Forelimb muscle (tissue), 1 donor: ENCODE results near the gene GCC1. TPM values are rescaled to one million over a fixed set of nuclear protein-coding genes. Genes with fewer than 3 reads are reported as not detected.
"Not testable (repeated sequence)": the region's sequence is repeated elsewhere in the genome, so short reads cannot be mapped to it uniquely, and the experiment has no call there.

Source experiments
- DNase-seq: peaks from one replicate; pipeline ENCODE4 v3.0.0-alpha.2; 2013; ENCODE audit warnings: low read depth
- polyA plus RNA-seq: library from polyadenylated mRNA; unstranded; fragments of 120-200 nt; gene quantifications from one replicate; pipeline ENCODE4 v1.2.1, GENCODE V29; 2013; ENCODE audit not compliant: insufficient read length

Gene GCC1
- polyA plus RNA-seq, 1 donor, result 7.8 TPM

DNA sequence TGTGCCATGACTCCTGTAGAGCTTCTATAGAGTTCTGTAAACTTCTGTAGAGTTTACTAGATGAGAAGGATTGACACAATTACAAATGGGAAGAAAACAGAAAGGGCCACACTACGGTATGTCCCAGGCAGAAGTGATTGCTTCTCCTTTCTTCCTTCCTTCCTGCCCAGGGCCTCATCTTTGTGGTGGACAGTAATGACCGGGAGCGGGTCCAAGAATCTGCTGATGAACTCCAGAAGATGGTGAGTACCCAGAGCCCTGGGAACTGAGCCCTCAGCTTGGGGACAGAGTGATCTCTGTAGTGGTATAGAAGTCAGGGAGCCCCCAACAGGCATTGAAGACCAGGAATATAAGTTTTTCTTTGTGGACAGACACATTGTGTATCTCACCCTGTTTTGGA is 4.5 kb upstream of the GCC1 start:
- DNase-seq, result no peak

- no peak for DNase-seq
These were observed 3.5 kb upstream of the GCC1 start for GRCh38 chr7:127588697-127589482.

DNA sequence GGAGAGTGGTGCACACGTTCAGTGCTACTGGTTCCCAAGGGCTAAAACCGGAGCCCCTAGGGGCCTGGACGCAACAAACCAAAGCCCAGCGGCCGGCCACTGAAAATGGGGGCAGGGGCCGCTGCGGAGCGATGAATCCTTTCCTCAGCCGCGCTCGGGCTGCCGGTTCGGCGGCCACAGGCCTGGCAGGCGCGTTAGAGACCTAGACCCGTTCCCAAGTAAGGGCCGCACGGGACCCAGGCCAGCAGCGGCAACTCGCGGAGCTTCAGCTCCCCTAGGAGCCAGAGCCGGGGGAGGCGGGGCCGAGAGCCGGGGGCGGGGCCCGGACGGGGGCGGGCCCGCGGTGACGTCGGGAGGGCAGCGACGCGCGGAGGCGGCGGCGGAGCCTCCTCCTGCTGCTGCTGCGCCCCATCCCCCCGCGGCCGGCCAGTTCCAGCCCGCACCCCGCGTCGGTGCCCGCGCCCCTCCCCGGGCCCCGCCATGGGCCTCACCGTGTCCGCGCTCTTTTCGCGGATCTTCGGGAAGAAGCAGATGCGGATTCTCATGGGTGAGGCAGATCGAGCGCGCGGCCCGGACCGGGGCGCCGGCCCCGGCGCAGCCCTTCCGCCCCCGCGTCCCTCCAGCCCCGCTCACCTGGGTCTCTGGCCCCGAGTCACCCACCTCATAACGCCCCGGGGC is 2.8 kb upstream of the GCC1 start, which contains the start of gene ARF5:
ARF5 (plus strand) TSS at position 393 of the 678 bp plus-strand sequence; CDS start at position 481, 88 bp downstream.
- peak; percentile 49 for DNase-seq

- DNase-seq, result no peak
These were observed 2.2 kb upstream of the GCC1 start for GRCh38 chr7:127587663-127588018.

GRCh38 chr7:127586346-127586745 is 950 bp upstream of the GCC1 start:
- no peak for DNase-seq

- DNase-seq, result no peak
These were observed 750 bp downstream of the GCC1 start for GRCh38 chr7:127584648-127585043.

DNA sequence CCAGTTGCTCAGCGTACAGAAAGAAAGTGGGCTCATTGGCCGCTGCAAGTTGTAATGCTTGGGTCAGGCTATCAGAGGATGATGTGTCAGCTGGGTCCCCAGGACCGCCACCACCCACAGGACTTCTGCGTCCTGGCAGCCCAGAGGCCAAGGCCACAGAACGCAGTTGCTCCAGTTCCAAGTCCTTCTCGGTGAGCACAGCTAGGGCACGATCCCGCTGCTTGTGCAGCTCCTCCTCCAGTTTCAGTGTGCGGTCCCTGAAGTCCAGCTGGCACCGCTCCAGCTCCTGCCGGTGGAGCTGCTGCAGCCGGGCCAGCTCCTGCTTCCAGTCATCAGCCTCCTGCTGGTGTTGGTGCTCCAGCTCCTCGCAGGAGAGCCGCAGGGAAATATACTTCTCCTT is 3.0 kb downstream of the GCC1 start:
- no peak for DNase-seq

DNA sequence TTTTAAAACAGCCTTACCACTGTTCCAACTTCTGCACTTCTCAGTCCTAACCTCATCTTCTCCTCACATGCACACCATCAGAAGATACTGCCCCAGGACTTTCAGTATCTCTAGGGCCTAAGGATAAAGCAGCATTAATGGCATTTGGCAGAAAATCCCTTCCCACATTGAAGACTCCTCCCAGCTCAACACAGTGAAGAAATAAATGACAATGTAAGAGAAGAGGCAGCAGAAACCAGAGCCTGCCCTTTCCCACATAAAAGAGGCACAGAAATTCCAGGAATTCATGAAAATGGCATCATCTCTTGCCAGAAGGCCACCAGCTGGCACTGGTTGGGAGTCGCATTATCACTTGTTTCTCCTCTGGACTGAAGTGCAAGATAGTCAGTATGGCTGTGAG is 3.7 kb downstream of the GCC1 start:
- no peak for DNase-seq

GRCh38 chr7:127580612-127581011 is 4.8 kb downstream of the GCC1 start:
- no peak for DNase-seq

DNA sequence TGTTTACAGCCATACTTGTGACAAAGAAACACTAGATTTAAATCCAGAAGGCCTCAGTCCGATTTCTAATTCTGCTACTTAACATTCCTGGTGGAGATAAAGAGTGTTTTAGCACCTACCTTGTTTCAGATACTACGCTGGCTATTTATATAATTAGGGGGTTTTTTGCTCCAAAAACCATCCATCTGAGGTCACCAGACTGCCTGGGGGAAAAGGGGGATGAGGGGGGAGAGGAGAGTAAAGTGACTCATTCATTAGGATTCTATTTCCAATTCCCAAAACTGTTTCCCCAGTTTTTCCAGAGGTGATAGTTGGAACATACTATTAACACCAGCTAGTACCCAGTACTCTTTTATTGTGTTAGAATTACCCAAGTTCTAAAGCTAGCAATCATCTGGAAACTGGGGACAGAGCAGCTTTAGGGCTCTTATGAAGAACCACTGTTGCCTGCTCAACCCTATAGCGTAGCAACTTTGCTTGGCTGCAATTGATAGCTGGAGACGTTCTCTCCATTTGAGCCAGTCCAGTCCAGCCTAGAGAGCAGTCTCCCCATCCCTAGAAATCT is 6.6 kb downstream of the GCC1 start:
- DNase-seq, result no peak

GRCh38 chr7:127578036-127578684 is 7.2 kb downstream of the GCC1 start:
- DNase-seq, result no peak

- no peak for DNase-seq
These were observed 13.5 kb downstream of the GCC1 start for GRCh38 chr7:127571741-127572505.

DNA sequence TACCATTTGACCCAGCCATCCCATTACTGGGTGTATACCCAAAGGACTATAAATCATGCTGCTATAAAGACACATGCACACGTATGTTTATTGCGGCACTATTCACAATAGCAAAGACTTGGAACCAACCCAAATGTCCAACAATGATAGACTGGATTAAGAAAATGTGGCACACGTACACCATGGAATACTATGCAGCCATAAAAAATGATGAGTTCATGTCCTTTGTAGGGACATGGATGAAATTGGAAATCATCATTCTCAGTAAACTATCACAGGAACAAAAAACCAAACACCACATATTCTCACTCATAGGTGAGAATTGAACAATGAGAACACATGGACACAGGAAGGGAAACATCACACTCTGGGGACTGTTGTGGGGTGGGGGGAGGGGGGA is 17.4 kb downstream of the GCC1 start:
- not testable (repeated sequence) for DNase-seq

- DNase-seq, result no peak
These were observed 19.2 kb downstream of the GCC1 start for GRCh38 chr7:127566242-127566641.

- DNase-seq, result no peak
These were observed 27.6 kb downstream of the GCC1 start for GRCh38 chr7:127557803-127558202.

DNA sequence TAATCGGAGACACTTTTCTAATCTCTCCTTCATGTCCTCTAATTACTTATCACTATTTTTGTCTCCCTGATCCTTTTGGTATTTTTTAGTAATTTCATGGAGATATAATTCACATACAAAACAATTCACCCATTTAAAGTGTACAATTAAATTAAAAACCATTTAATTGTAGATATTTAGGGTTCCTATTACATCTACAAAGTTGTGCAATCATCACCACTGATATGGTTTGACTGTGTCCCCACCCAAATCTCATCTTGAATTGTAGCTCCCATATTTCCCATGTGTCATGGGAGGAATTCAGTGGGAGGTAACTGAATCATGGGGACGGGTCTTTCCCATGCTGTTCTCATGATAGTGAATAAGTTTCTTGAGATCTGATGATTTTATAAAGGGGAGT is 29.0 kb downstream of the GCC1 start:
- no peak for DNase-seq

DNA sequence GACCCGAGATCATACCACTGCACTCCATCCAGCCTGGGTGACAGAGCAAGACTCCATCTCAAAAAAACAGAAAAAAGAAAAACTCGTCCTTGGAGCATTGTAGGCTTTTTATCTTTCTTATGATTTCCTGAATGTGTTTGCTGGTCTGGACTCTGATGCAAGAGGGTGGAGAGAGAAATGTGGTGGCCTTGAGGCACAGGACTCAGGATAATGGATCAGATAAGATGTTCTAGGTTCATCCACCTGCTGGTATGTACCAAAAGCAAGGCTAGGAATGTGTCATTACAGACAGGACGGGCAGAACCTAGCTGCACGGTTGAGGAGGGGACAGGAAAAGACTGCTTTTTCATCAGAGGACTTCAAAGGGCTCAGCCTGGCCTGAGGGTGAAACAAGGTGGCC is 33.5 kb downstream of the GCC1 start:
- DNase-seq, result no peak

GRCh38 chr7:127550247-127550646 is 35.1 kb downstream of the GCC1 start:
- no peak for DNase-seq

DNA sequence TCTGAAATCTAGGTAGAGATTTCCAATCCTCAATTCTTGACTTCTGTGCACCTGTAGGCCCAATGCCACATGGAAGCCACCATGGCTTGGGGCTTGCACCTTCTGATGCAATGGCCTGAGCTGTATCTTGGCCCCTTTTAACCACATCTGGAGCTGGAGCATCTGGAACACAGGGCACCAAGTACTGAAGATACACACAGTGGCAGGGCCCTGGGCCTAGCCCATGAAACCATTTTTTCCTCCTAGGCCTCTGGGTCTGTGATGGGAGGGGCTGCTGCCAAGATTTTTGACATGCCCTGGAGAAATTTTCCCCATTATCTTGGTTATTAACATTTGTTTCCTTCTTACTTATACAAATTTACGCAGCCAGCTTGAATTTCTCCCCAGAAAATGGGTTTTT is 39.1 kb downstream of the GCC1 start:
- no peak for DNase-seq

DNA sequence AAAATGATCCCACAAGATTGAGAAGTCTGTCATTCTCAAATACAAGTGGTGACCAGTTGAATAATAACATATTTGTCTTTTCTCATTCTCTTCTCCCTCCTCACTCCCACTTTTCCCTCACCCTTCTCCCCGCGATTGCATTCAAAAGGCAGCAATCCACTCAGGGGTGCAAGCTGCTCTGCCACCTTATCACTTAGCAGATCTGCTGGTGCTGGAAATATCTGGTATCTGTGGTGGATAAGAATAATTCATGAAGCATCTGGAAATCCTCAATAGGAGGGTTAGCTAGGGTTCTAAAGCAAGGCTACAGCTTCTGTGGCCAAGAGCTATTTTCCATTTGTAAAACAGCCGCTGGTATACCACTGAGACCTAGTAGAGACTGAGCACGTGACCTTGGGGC is 43.8 kb downstream of the GCC1 start:
- no peak for DNase-seq

DNA sequence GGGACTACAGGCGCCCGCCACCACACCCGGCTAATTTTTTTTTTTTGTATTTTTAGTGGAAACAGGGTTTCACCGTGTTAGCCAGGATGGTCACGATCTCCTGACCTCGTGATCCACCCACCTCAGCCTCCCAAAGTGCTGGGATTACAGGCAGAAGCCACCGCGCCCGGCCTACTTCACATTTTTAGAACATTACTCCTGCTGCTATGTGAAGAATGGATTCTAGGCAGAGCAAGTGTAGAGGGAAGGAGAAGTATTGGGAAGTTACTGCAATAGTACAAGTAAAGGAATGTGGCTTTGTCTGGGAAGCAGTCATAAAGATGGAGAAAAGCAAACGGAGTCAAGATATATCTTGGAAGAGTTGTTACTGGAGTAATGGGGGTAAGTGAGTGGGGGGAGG is 44.9 kb downstream of the GCC1 start:
- not testable (repeated sequence) for DNase-seq

- DNase-seq, result no peak
These were observed 46.3 kb downstream of the GCC1 start for GRCh38 chr7:127539116-127539515.
